HepG2 (cell line): Measurements from ENCODE around the gene MYCBP2. TPM values are rescaled to one million over a fixed set of nuclear protein-coding genes. Genes with fewer than 3 reads are reported as not detected.

Source experiments
- ATAC-seq: fragments of 200-7000 bp; cut with Tn5 transposase; 3 replicates; pipeline ENCODE4 v1.9.1; 2020; ENCODE audit warnings: mild to moderate bottlenecking, moderate library complexity
- BruUV-seq: library from RNA; stranded (reverse); fragments of 400-500 nt; replicated peaks from 2 replicates; lab custom pipeline; 2021; lab: Mats Ljungman, UMichigan
- CTCF ChIA-PET: fragments of 300-600 bp; formaldehyde crosslinking; extraction: SDS; loops from one replicate; lab custom pipeline; 2021; ENCODE audit warnings: low total read pairs, inconsistent platforms, low intra/inter-chr PET ratio; lab: Yijun Ruan, JAX
- POLR2A ChIA-PET: fragments of 350-600 bp; sonication (Branson Sonifier 250); formaldehyde crosslinking; loops from one replicate; lab custom pipeline; 2020; ENCODE audit warnings: antibody characterized with exemption, inconsistent platforms; lab: Yijun Ruan, JAX
- DNase-seq: peaks from one replicate; pipeline ENCODE4 v3.0.0-alpha.2; 2015; ENCODE audit warnings: low spot score
- FAIRE-seq: peaks from 3 replicates; lab custom pipeline; 2011; peaks lifted over from hg19 to GRCh38; lab: Jason Lieb, UNC
- H2AFZ ChIP-seq: one replicate; pipeline ENCODE4 v1.6.1; 2011; ENCODE audit warnings: low read length, inconsistent platforms
- H3K27ac ChIP-seq: fragments of 300-600 bp; 3 replicates; pipeline ENCODE4 v1.8.0; 2011; ENCODE audit warnings: mixed run types, mild to moderate bottlenecking, mixed read lengths, low read length, inconsistent platforms; ENCODE audit not compliant: insufficient read depth; ENCODE audit errors: extremely low read length
- H3K27me3 ChIP-seq, 2 experiments: fragments of 200-600 bp in 1 of 2; 2 replicates in 1 of 2; 3 replicates in 1 of 2; pipeline versions ENCODE4 v1.6.0 to v1.8.0; 2011; ENCODE audit warnings: low read length in 2 of 2, mild to moderate bottlenecking in 2 of 2, moderate library complexity in 2 of 2, inconsistent platforms in 1 of 2; ENCODE audit not compliant: insufficient read depth in 2 of 2, control insufficient read depth in 1 of 2
- H3K36me3 ChIP-seq, 2 experiments: fragments of 200-600 bp in 1 of 2; replicated peaks in 1 of 2; 2 replicates in 1 of 2; 3 replicates in 1 of 2; pipeline versions ENCODE4 v1.5.1 to v1.8.0; 2011; ENCODE audit warnings: low read length in 2 of 2, inconsistent platforms in 1 of 2; ENCODE audit not compliant: insufficient read depth in 2 of 2, control insufficient read depth in 1 of 2
- H3K4me1 ChIP-seq: 2 replicates; pipeline ENCODE4 v1.5.1; 2012; ENCODE audit warnings: low read length, inconsistent platforms; ENCODE audit not compliant: insufficient read depth
- H3K4me2 ChIP-seq: 2 replicates; pipeline ENCODE4 v1.6.0; 2011; ENCODE audit warnings: low read depth, low read length, inconsistent platforms
- H3K4me3 ChIP-seq, 3 experiments: fragments of 200-600 bp in 1 of 3; sonication (generic), shearing (Covaris generic) in 1 of 3; replicated peaks in 1 of 3; 2 replicates each; pipeline ENCODE4 v1.5.1; 2011 to 2016; ENCODE audit warnings: low read length in 3 of 3, inconsistent platforms in 2 of 3, low read depth in 2 of 3, mild to moderate bottlenecking in 2 of 3, control low read depth in 1 of 3, mixed read lengths in 1 of 3; ENCODE audit not compliant: insufficient read depth in 1 of 3
- H3K79me2 ChIP-seq: one replicate; pipeline ENCODE4 v1.6.1; 2011; ENCODE audit warnings: low read length, inconsistent platforms; ENCODE audit not compliant: insufficient read depth
- H3K9ac ChIP-seq: 2 replicates; pipeline ENCODE4 v1.6.0; 2011; ENCODE audit warnings: mild to moderate bottlenecking, low read depth, low read length, inconsistent platforms; ENCODE audit not compliant: insufficient read depth
- H3K9me3 ChIP-seq: 2 replicates; pipeline ENCODE4 v1.5.1; 2012; ENCODE audit warnings: mild to moderate bottlenecking, low read length
- H4K20me1 ChIP-seq: 2 replicates; pipeline ENCODE4 v1.6.0; 2011; ENCODE audit warnings: inconsistent platforms, mild to moderate bottlenecking, low read length, moderate library complexity; ENCODE audit not compliant: insufficient read depth
- FOXA3 ChIP-seq: IDR thresholded peaks from 2 replicates; pipeline ENCODE4 v1.6.1; 2016; ENCODE audit warnings: missing genetic modification reagents, missing compliant biosample characterization
- ZNF142 ChIP-seq: sonication (generic); formaldehyde crosslinking; IDR thresholded peaks from 2 replicates; pipeline ENCODE4 v1.4.0; 2020; ENCODE audit warnings: missing genetic modification reagents
- WGBS: methylation state at CpG from one replicate; pipeline ENCODE4 v1.1.6; 2017; ENCODE audit warnings: low lambda C conversion rate; 5-methylcytosine and 5-hydroxymethylcytosine counted together
- in situ Hi-C: cut with HindIII; loops from 2 replicates; pipeline ENCODE4 v1.10.0; 2017; ENCODE audit warnings: low pct_unique_long_range_greater_than_20kb; ENCODE audit not compliant: extremely low pct_ligation_motif_present
- intact Hi-C: fragments of 100-400 bp; cut with micrococcal nuclease; formaldehyde crosslinking; loops from one replicate; pipeline ENCODE4 v1.10.0; 2022; ENCODE audit not compliant: unreplicated experiment
- polyA plus RNA-seq, 8 experiments: library from polyadenylated mRNA; depleted of rRNA in 3 of 8; stranded (reverse) in 7 of 8; unstranded in 1 of 8; fragments of >200 nt; fragmentation: Illumina TruSeq in 4 of 8; extraction: Trizol in 4 of 8; gene quantifications; 2 replicates each; pipeline versions ENCODE4 v1.2.1 to v1.2.3, GENCODE V29; 2011 to 2016; ENCODE audit warnings: low read depth in 4 of 8, missing spikeins in 1 of 8, mixed read lengths in 1 of 8; ENCODE audit not compliant: insufficient read depth in 1 of 8
- total RNA-seq, 5 experiments: library from RNA; depleted of rRNA; stranded (reverse); fragments of >200 nt; fragmentation: Illumina TruSeq; extraction: Trizol; gene quantifications; 2 replicates each; pipeline ENCODE4 v1.2.3, GENCODE V29; 2016; ENCODE audit warnings: low read depth in 1 of 5
- TF ChIP-seq, protein P1 (sequence below): IDR thresholded peaks from 2 replicates; pipeline ENCODE4 v1.6.1; 2016; ENCODE audit warnings: control low read depth
- TF ChIP-seq, protein P2 (sequence below): sonication (generic); formaldehyde crosslinking; IDR thresholded peaks from 2 replicates; pipeline ENCODE4 v1.4.0; 2020; ENCODE audit warnings: missing genetic modification reagents

The MYCBP2 gene
- total and polyA plus RNA-seq, 2 of the 13 experiments (the other 11 are each of a cell fraction or from before 2014, with no cell fraction given), result 16.3 to 35.3 TPM

GRCh38 chr13:77360032-77360685 lies 33.3 kb upstream of the MYCBP2 start:
- CTCF ChIA-PET, result no interaction called here
- 1% methylated on average over 3 of the region's 3 CpGs for WGBS
- in situ Hi-C loops, result no loop called here

More at GRCh38 chr13:77360032-77360685, 33.3 kb upstream of the MYCBP2 start:
- Histone ChIP-seq H3K4me3 (no peak overlapping the region), H3K27me3 (no peaks in the 10 kb centered on the region; a peak in 2 of 5 replicates), H3K36me3 (no peaks in the 10 kb centered on the region), H4K20me1 (no peaks in the 10 kb centered on the region), H3K79me2 (no peaks in the 10 kb centered on the region), H3K4me2 (no peak overlapping the region), H3K9ac (no peak overlapping the region), H3K27ac (no peak overlapping the region), H3K9me3 (no peaks in the 10 kb centered on the region), H3K4me1 (no peaks in the 10 kb centered on the region), H2AFZ (no peak overlapping the region)
- no peak for ATAC-seq
- DNase-seq, result no peak
- no TSS peak for BruUV-seq
- FAIRE-seq, result no peak
- TF ChIP-seq, protein P1, sequence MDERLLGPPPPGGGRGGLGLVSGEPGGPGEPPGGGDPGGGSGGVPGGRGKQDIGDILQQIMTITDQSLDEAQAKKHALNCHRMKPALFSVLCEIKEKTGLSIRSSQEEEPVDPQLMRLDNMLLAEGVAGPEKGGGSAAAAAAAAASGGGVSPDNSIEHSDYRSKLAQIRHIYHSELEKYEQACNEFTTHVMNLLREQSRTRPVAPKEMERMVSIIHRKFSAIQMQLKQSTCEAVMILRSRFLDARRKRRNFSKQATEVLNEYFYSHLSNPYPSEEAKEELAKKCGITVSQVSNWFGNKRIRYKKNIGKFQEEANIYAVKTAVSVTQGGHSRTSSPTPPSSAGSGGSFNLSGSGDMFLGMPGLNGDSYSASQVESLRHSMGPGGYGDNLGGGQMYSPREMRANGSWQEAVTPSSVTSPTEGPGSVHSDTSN (CRISPR knock-in tag), result no peak
- TF ChIP-seq FOXA3 (CRISPR knock-in tag), result no peak
- TF ChIP-seq, protein P2, sequence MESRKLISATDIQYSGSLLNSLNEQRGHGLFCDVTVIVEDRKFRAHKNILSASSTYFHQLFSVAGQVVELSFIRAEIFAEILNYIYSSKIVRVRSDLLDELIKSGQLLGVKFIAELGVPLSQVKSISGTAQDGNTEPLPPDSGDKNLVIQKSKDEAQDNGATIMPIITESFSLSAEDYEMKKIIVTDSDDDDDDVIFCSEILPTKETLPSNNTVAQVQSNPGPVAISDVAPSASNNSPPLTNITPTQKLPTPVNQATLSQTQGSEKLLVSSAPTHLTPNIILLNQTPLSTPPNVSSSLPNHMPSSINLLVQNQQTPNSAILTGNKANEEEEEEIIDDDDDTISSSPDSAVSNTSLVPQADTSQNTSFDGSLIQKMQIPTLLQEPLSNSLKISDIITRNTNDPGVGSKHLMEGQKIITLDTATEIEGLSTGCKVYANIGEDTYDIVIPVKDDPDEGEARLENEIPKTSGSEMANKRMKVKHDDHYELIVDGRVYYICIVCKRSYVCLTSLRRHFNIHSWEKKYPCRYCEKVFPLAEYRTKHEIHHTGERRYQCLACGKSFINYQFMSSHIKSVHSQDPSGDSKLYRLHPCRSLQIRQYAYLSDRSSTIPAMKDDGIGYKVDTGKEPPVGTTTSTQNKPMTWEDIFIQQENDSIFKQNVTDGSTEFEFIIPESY (CRISPR knock-in tag), result no peak
- TF ChIP-seq ZNF142 (CRISPR knock-in tag), result no peak
- POLR2A ChIA-PET, result no interaction called here
- intact Hi-C loops, result no loop called here
